K562 (cell line): Measurements from ENCODE around the gene TMEM86B. TPM values are rescaled to one million over a fixed set of nuclear protein-coding genes. Genes with fewer than 3 reads are reported as not detected.

Source experiments
- ATAC-seq: fragments of 200-7000 bp; cut with Tn5 transposase; 3 replicates; pipeline ENCODE4 v1.9.1; 2020; ENCODE audit warnings: moderate library complexity
- BruUV-seq: library from RNA; stranded (reverse); fragments of 400-500 nt; replicated peaks from 2 replicates; lab custom pipeline; 2021; lab: Mats Ljungman, UMichigan
- CTCF ChIA-PET: fragments of 300-600 bp; formaldehyde crosslinking; extraction: SDS; loops from one replicate; lab custom pipeline; 2021; ENCODE audit warnings: low intra/inter-chr PET ratio; lab: Yijun Ruan, JAX
- POLR2A ChIA-PET: fragments of 300-600, 350-650 bp; sonication (Branson Sonifier 250); formaldehyde crosslinking; extraction: SDS; loops from one replicate; lab custom pipeline; 2021; ENCODE audit warnings: antibody characterized with exemption, inconsistent platforms; lab: Yijun Ruan, JAX
- DNase-seq, 4 experiments: peaks; one replicate each; pipeline versions ENCODE4 v3.0.0 to v3.0.0-alpha.2; 2011 to 2018; ENCODE audit warnings: low spot score in 3 of 4, mixed read lengths in 3 of 4; ENCODE audit errors: extremely low read depth in 1 of 4
- FAIRE-seq: peaks from 2 replicates; lab custom pipeline; 2011; peaks lifted over from hg19 to GRCh38; lab: Jason Lieb, UNC
- H2AFZ ChIP-seq: 2 replicates; pipeline ENCODE4 v1.6.0; 2011; ENCODE audit warnings: low read depth, low read length, control low read depth, inconsistent platforms
- H3K27ac ChIP-seq: fragments of 200-600 bp; 3 replicates; pipeline ENCODE4 v1.8.0; 2011; ENCODE audit warnings: low read depth, mild to moderate bottlenecking, control low read depth, inconsistent platforms, low read length, moderate library complexity, mixed read lengths; ENCODE audit errors: extremely low read depth
- H3K27me3 ChIP-seq, 2 experiments: fragments of 300-600 bp in 1 of 2; 2 replicates in 1 of 2; 3 replicates in 1 of 2; pipeline versions ENCODE4 v1.6.0 to v1.8.0; 2011; ENCODE audit warnings: inconsistent platforms in 2 of 2, low read length in 2 of 2, mild to moderate bottlenecking in 1 of 2, mixed read lengths in 1 of 2, moderate library complexity in 1 of 2; ENCODE audit not compliant: control insufficient read depth in 2 of 2, insufficient read depth in 2 of 2
- H3K36me3 ChIP-seq: fragments of 300-600 bp; 3 replicates; pipeline ENCODE4 v1.8.0; 2011; ENCODE audit warnings: mild to moderate bottlenecking, low read length, inconsistent platforms; ENCODE audit not compliant: control insufficient read depth, insufficient read depth
- H3K4me1 ChIP-seq, 2 experiments: fragments of 200-600 bp in 1 of 2; replicated peaks in 1 of 2; 2 replicates in 1 of 2; 3 replicates in 1 of 2; pipeline versions ENCODE4 v1.5.1 to v1.8.0; 2011; ENCODE audit warnings: inconsistent platforms in 2 of 2, low read length in 2 of 2, mild to moderate bottlenecking in 1 of 2, mixed read lengths in 1 of 2, moderate library complexity in 1 of 2; ENCODE audit not compliant: control insufficient read depth in 2 of 2, insufficient read depth in 2 of 2
- H3K4me2 ChIP-seq: 2 replicates; pipeline ENCODE4 v1.6.1; 2011; ENCODE audit warnings: low read length, control low read depth, inconsistent platforms, mixed read lengths; ENCODE audit not compliant: insufficient read depth
- H3K4me3 ChIP-seq: fragments of 200-600 bp; sonication (generic), shearing (Covaris generic); 2 replicates; pipeline ENCODE4 v1.5.1; 2016; ENCODE audit warnings: control low read depth, inconsistent platforms
- H3K79me2 ChIP-seq: fragments of 200-600 bp; 3 replicates; pipeline ENCODE4 v1.8.0; 2011; ENCODE audit warnings: low read length, inconsistent platforms; ENCODE audit not compliant: control insufficient read depth, insufficient read depth
- H3K9ac ChIP-seq, 2 experiments: 2 replicates each; pipeline versions ENCODE4 v1.6.0 to v1.6.1; 2011; ENCODE audit warnings: low read depth in 2 of 2, low read length in 2 of 2, control low read depth in 1 of 2, inconsistent platforms in 1 of 2, mild to moderate bottlenecking in 1 of 2, mixed read lengths in 1 of 2; ENCODE audit not compliant: insufficient read depth in 1 of 2
- H3K9me1 ChIP-seq: one replicate; pipeline ENCODE4 v1.6.0; 2011; ENCODE audit warnings: inconsistent platforms, mild to moderate bottlenecking, low read length, moderate library complexity; ENCODE audit not compliant: control insufficient read depth, insufficient read depth
- H3K9me3 ChIP-seq: replicated peaks from 2 replicates; pipeline ENCODE4 v1.5.1; 2011; ENCODE audit warnings: low read depth, low read length, inconsistent platforms; ENCODE audit not compliant: control insufficient read depth, insufficient read depth
- H4K20me1 ChIP-seq: replicated peaks from 2 replicates; pipeline ENCODE4 v1.6.1; 2011; ENCODE audit warnings: low read length, inconsistent platforms, mixed read lengths; ENCODE audit not compliant: control insufficient read depth, insufficient read depth
- CBFB ChIP-seq: sonication (generic); formaldehyde crosslinking; IDR thresholded peaks from 2 replicates; pipeline ENCODE4 v1.4.0; 2020; ENCODE audit warnings: mild to moderate bottlenecking, missing genetic modification reagents
- ESRRA ChIP-seq: fragments of 450-650 bp; IDR thresholded peaks from 2 replicates; pipeline ENCODE4 v1.6.1; 2014; ENCODE audit warnings: low read depth, mild to moderate bottlenecking, moderate library complexity, borderline replicate concordance
- FOXJ2 ChIP-seq: fragments of 200-800 bp; sonication (Bioruptor generic); IDR thresholded peaks from 2 replicates; pipeline ENCODE4 v1.6.1; 2016; ENCODE audit warnings: missing genetic modification characterization, missing compliant biosample characterization
- FOXM1 ChIP-seq, 2 experiments: fragments of 450-650 bp in 1 of 2; sonication (generic) in 1 of 2; formaldehyde crosslinking in 1 of 2; IDR thresholded peaks; 2 replicates each; pipeline versions ENCODE4 v1.6.1 to v1.9.0; 2017 to 2022; ENCODE audit warnings: low read depth in 2 of 2, mild to moderate bottlenecking in 2 of 2, missing genetic modification reagents in 1 of 2, moderate library complexity in 1 of 2
- KLF1 ChIP-seq: fragments of 450-650 bp; IDR thresholded peaks from 2 replicates; pipeline ENCODE4 v1.6.1; 2016; ENCODE audit warnings: missing genetic modification characterization, missing compliant biosample characterization
- MCM2 ChIP-seq: fragments of 450-650 bp; IDR thresholded peaks from 2 replicates; pipeline ENCODE4 v1.6.1; 2017; ENCODE audit warnings: low read depth, mild to moderate bottlenecking
- NCOA6 ChIP-seq: fragments of 450-650 bp; IDR thresholded peaks from 2 replicates; pipeline ENCODE4 v1.6.1; 2017; ENCODE audit warnings: mild to moderate bottlenecking
- NFRKB ChIP-seq: fragments of 450-650 bp; IDR thresholded peaks from 2 replicates; pipeline ENCODE4 v1.6.1; 2016; ENCODE audit warnings: low read depth
- NR4A1 ChIP-seq, 2 experiments: fragments of 250-450 bp in 1 of 2; fragments of 450-650 bp in 1 of 2; sonication (Bioruptor Pico) in 1 of 2; IDR thresholded peaks; 2 replicates each; pipeline versions ENCODE4 v1.4.0 to v1.6.1; 2016 to 2020; ENCODE audit warnings: mild to moderate bottlenecking in 2 of 2, missing compliant biosample characterization in 1 of 2, missing genetic modification characterization in 1 of 2, moderate library complexity in 1 of 2
- RBBP5 ChIP-seq: fragments of 200-600 bp; sonication (generic); IDR thresholded peaks from 2 replicates; pipeline ENCODE4 v1.6.1; 2012; ENCODE audit warnings: borderline replicate concordance, mild to moderate bottlenecking, low read length, control low read depth, inconsistent platforms; ENCODE audit not compliant: insufficient read depth, poor library complexity, severe bottlenecking
- ZNF24 ChIP-seq: fragments of 450-650 bp; IDR thresholded peaks from 2 replicates; pipeline ENCODE4 v1.6.1; 2016
- ZNF586 ChIP-seq: fragments of 450-650 bp; formaldehyde crosslinking; conservative IDR thresholded peaks from 2 replicates; pipeline ENCODE4 v1.4.0; 2020; ENCODE audit warnings: mild to moderate bottlenecking, moderate library complexity
- ZNF76 ChIP-seq: fragments of 250-450 bp; sonication (Bioruptor Pico); IDR thresholded peaks from 2 replicates; pipeline ENCODE4 v1.4.0; 2020; ENCODE audit warnings: mild to moderate bottlenecking, moderate library complexity, borderline replicate concordance
- WGBS: fragments of 100-300 bp; shearing (Covaris generic); methylation state at CpG from one replicate; pipeline ENCODE4 v1.1.6; 2016; ENCODE audit warnings: low coverage, mixed read lengths; ENCODE audit not compliant: insufficient coverage; ENCODE audit errors: missing lambda C conversion rate; 5-methylcytosine and 5-hydroxymethylcytosine counted together
- in situ Hi-C: fragments of 300-500 bp; cut with MboI; formaldehyde crosslinking; loops from 4 replicates; pipeline ENCODE4 v1.15.0; 2018; ENCODE audit warnings: inconsistent platforms, mixed read lengths
- intact Hi-C: fragments of 100-400 bp; cut with micrococcal nuclease; formaldehyde crosslinking; loops from 2 replicates; pipeline ENCODE4 v1.14.2; 2022
- polyA plus RNA-seq, 8 experiments: library from polyadenylated mRNA; depleted of rRNA in 4 of 8; stranded (reverse) in 5 of 8; unstranded in 3 of 8; fragments of >200 nt; fragmentation: Nextera tagmentation in 2 of 8; fragmentation: Illumina TruSeq in 1 of 8; extraction: Ambion mirVana in 2 of 8; extraction: Trizol in 1 of 8; gene quantifications; 2 replicates each; pipeline versions ENCODE4 v1.2.1 to v1.2.3, GENCODE V29; 2011 to 2014; ENCODE audit warnings: inconsistent platforms in 1 of 8, missing spikeins in 1 of 8
- total RNA-seq, 7 experiments: library from RNA; depleted of rRNA in 6 of 7; stranded (reverse); fragments of >200 nt in 6 of 7; fragmentation: Illumina TruSeq in 2 of 7; extraction: Trizol in 2 of 7; gene quantifications; 2 replicates each; pipeline versions ENCODE4 v1.2.1 to v1.2.3, GENCODE V29; 2011 to 2021; ENCODE audit warnings: low replicate concordance in 1 of 7
- TF ChIP-seq, protein P1 (sequence below): fragments of 450-650 bp; IDR thresholded peaks from one replicate; pipeline ENCODE4 v1.6.1; 2018; ENCODE audit warnings: mild to moderate bottlenecking, moderate library complexity; ENCODE audit not compliant: partially characterized antibody
- TF ChIP-seq, protein P2 (sequence below): fragments of 450-650 bp; IDR thresholded peaks from 2 replicates; pipeline ENCODE4 v1.7.0; 2016; ENCODE audit warnings: borderline replicate concordance
- TF ChIP-seq, protein P3 (sequence below): sonication (generic); formaldehyde crosslinking; IDR thresholded peaks from 2 replicates; pipeline ENCODE4 v1.8.0; 2022; ENCODE audit warnings: mild to moderate bottlenecking, missing genetic modification reagents

Gene TMEM86B
- total and polyA plus RNA-seq, 9 of the 15 experiments (the other 6 are each of a cell fraction or from before 2014, with no cell fraction given), result 0.28 to 7.9 (median 2.1) TPM

DNA sequence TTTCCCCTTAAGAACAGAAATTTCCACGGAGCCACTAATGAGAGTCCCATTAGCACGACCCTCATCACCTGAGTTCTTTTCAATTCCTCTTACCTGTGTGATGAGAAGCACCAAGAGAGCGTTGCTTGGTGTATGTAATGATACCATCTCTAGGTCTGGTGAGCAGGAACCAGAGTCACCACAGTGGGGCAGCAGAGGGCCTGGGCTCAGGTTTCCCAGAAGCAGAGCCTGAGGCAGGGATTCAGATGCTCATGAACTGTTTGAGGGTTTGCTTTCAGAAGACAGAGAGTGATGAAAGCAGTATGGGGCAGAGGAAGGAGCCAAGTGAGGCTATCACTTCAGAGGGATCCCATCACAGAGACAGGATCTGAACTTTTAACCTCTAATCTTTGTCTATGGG, 16.1 kb downstream of the TMEM86B start (continued):
- TF ChIP-seq NR4A1 (CRISPR knock-in tag; IDR thresholded peaks at IDR 0.05) (no peak), NR4A1 (tag; IDR thresholded peaks at IDR 0.05) (0 out of 2 replicates have a peak, but pooled peaks have one; percentile 38)

DNA sequence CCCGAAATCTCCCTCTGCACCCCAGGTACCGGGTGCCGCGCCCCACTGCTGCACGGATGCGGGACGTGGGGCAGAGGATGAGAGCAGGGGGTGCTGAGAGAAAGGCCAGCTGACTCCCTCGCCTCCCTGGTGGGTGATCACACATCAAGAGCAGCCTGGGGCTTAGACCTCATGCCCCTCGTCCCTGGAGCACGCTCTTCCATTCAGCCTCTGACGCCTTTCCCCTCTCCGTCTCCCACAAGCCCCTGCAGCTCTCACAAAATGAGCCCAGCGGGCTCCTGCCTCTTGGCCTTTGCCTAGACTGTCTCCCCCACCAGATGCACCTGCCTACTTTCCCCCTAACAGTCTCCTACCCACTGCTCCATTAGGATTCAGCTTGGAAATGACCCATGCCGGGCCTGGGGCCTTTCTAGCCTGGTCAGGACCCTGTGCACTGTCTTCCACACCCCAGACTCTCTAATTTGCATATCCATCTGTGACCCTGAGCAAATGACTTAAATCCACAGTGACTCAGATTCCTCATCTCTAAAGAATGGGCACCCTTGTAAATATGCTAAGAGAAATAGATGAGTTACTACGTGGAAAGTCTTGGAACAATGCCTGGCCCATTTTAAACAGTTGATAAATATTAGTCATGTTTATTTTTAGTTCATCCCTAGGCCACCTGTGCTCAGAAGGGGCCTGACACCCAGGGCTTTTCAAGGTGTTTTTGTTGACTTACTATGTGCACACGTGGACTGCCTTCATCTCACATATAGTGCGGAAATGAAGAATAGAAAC, 18.7 kb downstream of the TMEM86B start:
- Histone ChIP-seq H4K20me1 (no peaks in the 10 kb centered on the region), H3K27ac (0 out of 3 replicates have a peak overlapping the region, but pooled peaks have one; percentile 9), H3K4me1 (peaks cover 29 to 30% of the 10 kb centered on the region in 2 experiments), H3K9ac (peak overlapping the region in 1 of 2 experiments; percentile 88; a peak in 2 of 4 replicates), H3K4me3 (no peak overlapping the region), H2AFZ (no peak overlapping the region), H3K27me3 (no peaks in the 10 kb centered on the region), H3K4me2 (no peak overlapping the region), H3K79me2 (peaks cover 19% of the 10 kb centered on the region), H3K36me3 (peaks cover 9% of the 10 kb centered on the region; the same call in 2 of the 3 replicates), H3K9me1 (no peaks in the 10 kb centered on the region), H3K9me3 (no peaks in the 10 kb centered on the region)
- ChIA-PET POLR2A (interaction anchor here (0.6 to 1.8 kb wide), 8 partner anchors 11 to 198 kb away, joined by 3 to 6 read pairs (median 4); partner anchors contain the start of genes TMEM238 and UBE2S), CTCF (no interaction called here)
- intact Hi-C loops (no loop called here), in situ Hi-C loops (no loop called here)
- peak; percentile 57 for FAIRE-seq
- no TSS peak for BruUV-seq
- 71% methylated on average over 16 of the region's 17 CpGs for WGBS
- ATAC-seq, result no peak
- peak in 2 of 4 experiments; percentile 8 to 35 for DNase-seq
- TF ChIP-seq KLF1 (no peak), ZNF24 (no peak), FOXJ2 (no peak), MCM2 (no peak), NFRKB (no peak), FOXM1 (IDR thresholded peaks at IDR 0.05; ENCODE audit: low read depth) (no peak), FOXM1 (CRISPR knock-in tag; IDR thresholded peaks at IDR 0.05; ENCODE audit: low read depth) (no peak), NCOA6 (no peak), ESRRA (no peak), CBFB (CRISPR knock-in tag) (no peak), ZNF586 (CRISPR knock-in tag) (no peak), ZNF76 (0 out of 2 replicates have a peak, but pooled peaks have one; percentile 37), RBBP5 (no peak)
- TF ChIP-seq, protein P1, sequence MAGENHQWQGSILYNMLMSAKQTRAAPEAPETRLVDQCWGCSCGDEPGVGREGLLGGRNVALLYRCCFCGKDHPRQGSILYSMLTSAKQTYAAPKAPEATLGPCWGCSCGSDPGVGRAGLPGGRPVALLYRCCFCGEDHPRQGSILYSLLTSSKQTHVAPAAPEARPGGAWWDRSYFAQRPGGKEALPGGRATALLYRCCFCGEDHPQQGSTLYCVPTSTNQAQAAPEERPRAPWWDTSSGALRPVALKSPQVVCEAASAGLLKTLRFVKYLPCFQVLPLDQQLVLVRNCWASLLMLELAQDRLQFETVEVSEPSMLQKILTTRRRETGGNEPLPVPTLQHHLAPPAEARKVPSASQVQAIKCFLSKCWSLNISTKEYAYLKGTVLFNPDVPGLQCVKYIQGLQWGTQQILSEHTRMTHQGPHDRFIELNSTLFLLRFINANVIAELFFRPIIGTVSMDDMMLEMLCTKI, result no peak
- TF ChIP-seq, protein P2, sequence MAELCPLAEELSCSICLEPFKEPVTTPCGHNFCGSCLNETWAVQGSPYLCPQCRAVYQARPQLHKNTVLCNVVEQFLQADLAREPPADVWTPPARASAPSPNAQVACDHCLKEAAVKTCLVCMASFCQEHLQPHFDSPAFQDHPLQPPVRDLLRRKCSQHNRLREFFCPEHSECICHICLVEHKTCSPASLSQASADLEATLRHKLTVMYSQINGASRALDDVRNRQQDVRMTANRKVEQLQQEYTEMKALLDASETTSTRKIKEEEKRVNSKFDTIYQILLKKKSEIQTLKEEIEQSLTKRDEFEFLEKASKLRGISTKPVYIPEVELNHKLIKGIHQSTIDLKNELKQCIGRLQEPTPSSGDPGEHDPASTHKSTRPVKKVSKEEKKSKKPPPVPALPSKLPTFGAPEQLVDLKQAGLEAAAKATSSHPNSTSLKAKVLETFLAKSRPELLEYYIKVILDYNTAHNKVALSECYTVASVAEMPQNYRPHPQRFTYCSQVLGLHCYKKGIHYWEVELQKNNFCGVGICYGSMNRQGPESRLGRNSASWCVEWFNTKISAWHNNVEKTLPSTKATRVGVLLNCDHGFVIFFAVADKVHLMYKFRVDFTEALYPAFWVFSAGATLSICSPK, result no peak
- TF ChIP-seq, protein P3, sequence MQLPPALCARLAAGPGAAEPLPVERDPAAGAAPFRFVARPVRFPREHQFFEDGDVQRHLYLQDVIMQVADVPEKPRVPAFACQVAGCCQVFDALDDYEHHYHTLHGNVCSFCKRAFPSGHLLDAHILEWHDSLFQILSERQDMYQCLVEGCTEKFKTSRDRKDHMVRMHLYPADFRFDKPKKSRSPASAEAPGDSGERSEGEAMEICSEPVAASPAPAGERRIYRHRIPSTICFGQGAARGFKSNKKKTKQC (CRISPR knock-in tag), result no peak
